ENCODE data around the gene ERBB2. TPM values are rescaled to one million over a fixed set of nuclear protein-coding genes. Genes with fewer than 3 reads are reported as not detected.

Gene ERBB2
- total RNA-seq = 24.6 and 30.3 TPM in 2 replicates

GRCh38 chr17:39699818-39700147 is at the start of gene ERBB2:
Gene ERBB2, plus strand, starts transcription at chr17:39700064. Its CDS starts 175 bp downstream, at chr17:39700239.

GRCh38 chr17:39664581-39665561 is 35.0 kb upstream of the ERBB2 start, which contains the start of gene TCAP:
Gene TCAP, plus strand, starts transcription at chr17:39665349. Its CDS starts 11 bp downstream, at chr17:39665360.

GRCh38 chr17:39667945-39668924 is 31.6 kb upstream of the ERBB2 start, which contains the start of gene PNMT:
Gene PNMT, plus strand, starts transcription at chr17:39668453. Its CDS starts 23 bp downstream, at chr17:39668476.

DNA sequence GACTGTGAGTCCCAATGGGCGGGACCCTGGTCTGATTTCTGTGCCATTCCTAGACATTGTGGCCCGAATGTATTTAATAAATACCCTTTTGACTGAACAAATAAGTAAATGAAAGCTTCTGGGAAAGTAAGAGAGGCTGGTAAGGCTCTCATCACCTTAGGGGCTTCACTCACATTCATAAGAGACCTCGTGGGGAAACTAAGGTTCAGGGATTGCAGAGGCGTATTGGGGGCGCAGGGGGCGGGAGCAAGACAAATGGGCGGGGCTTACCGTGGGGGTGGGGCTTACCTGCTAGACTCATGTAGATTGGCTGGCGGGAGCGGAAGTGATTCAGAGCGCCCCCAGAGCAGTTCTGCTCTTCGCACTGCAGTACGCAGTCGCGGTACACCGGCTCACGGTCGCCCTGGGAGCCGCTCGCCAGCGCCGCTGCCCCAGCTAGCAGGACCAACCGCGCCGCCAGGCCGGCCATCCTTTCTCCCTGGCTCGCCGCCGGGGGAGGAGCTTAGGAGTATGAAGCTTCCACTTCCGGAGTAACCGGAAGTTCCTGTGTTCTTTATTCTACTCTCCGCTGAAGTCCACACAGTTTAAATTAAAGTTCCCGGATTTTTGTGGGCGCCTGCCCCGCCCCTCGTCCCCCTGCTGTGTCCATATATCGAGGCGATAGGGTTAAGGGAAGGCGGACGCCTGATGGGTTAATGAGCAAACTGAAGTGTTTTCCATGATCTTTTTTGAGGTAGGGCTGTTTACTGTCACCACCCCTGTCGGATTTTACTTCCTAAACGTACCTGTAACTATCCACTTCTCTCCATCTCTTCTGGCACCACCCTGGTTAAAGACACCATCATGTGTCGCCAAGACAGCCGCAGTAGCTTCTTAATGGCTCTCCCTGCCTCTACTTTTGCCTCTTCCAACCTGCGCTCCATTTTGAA is 12.1 kb upstream of the ERBB2 start, which contains the start of gene PGAP3:
Gene PGAP3, minus strand, starts transcription at position 512 of the 929 bp plus-strand sequence. Its CDS starts 43 bp downstream, at position 469.

GRCh38 chr17:39730095-39730921 is 30.4 kb downstream of the ERBB2 start, which contains the start of gene MIEN1:
Gene MIEN1, minus strand, starts transcription at chr17:39730532. Its CDS starts 37 bp downstream, at chr17:39730495.

GRCh38 chr17:39737760-39738567 is 38.1 kb downstream of the ERBB2 start, which contains the start of gene GRB7:
Gene GRB7, plus strand, starts transcription at chr17:39737938. Its CDS starts 4,364 bp downstream, at chr17:39742302.

Other genes with a start within 250 kb of the ERBB2 start
- gene MED1, start 248.8 kb upstream of the ERBB2 start, total RNA-seq = 14.3 and 14.9 TPM in 2 replicates
- 14.5 and 17.2 TPM in 2 replicates for gene CDK12, start 238.6 kb upstream of the ERBB2 start, total RNA-seq
- gene NEUROD2, start 92.1 kb upstream of the ERBB2 start, total RNA-seq = under 0.01 TPM in 1 of 2 replicates, not detected in the other
- 0.32 and 6.3 TPM in 2 replicates for gene PPP1R1B, start 73.1 kb upstream of the ERBB2 start, total RNA-seq
- 18.1 and 25.2 TPM in 2 replicates for gene STARD3, start 62.9 kb upstream of the ERBB2 start, total RNA-seq
- 0.16 and 0.34 TPM in 2 replicates for gene TCAP, start 34.7 kb upstream of the ERBB2 start, total RNA-seq
- gene PNMT, start 31.6 kb upstream of the ERBB2 start, total RNA-seq = not detected in 2 replicates
- 12.5 and 20.2 TPM in 2 replicates for gene PGAP3, start 12.0 kb upstream of the ERBB2 start, total RNA-seq
- 14.3 and 14.7 TPM in 2 replicates for gene MIEN1, start 30.5 kb downstream of the ERBB2 start, total RNA-seq
- 0.16 TPM in 1 of 2 replicates, not detected in the other for gene GRB7, start 37.9 kb downstream of the ERBB2 start, total RNA-seq
- gene IKZF3, start 164.2 kb downstream of the ERBB2 start, total RNA-seq = under 0.01 TPM in 1 of 2 replicates, not detected in the other
- not detected in 2 replicates for gene ZPBP2, start 168.1 kb downstream of the ERBB2 start, total RNA-seq
- gene GSDMB, start 218.6 kb downstream of the ERBB2 start, total RNA-seq = 5.5 and 5.6 TPM in 2 replicates
- gene ORMDL3, start 227.5 kb downstream of the ERBB2 start, total RNA-seq = 58.2 and 69.5 TPM in 2 replicates
- not detected in 2 replicates for gene LRRC3C, start 227.7 kb downstream of the ERBB2 start, total RNA-seq

All from bronchial smooth muscle cell (primary cell).